Epithelial cell of proximal tubule (primary cell): ENCODE data around the gene ONECUT3. TPM values are rescaled to one million over a fixed set of nuclear protein-coding genes. Genes with fewer than 3 reads are reported as not detected.

Source experiments
- DNase-seq: peaks from one replicate; pipeline ENCODE4 v3.0.0-alpha.2; 2011; ENCODE audit warnings: low read depth
- H3K4me3 ChIP-seq: 2 replicates; pipeline ENCODE4 v1.5.1; 2011; ENCODE audit warnings: low read depth, mild to moderate bottlenecking, low read length
- CTCF ChIP-seq: conservative IDR thresholded peaks from 2 replicates; pipeline ENCODE4 v1.5.1; 2012; ENCODE audit warnings: low read depth, mild to moderate bottlenecking, low read length
- total RNA-seq: library from RNA; depleted of rRNA; stranded (reverse); fragments of >200 nt; gene quantifications from 2 replicates; pipeline ENCODE4 v1.2.3, GENCODE V29; 2015

ONECUT3 gene
- total RNA-seq, 1 donor from 2014 or later: not detected

- H3K4me3 ChIP-seq: no peak overlapping the region
- no peak for TF ChIP-seq CTCF
- DNase-seq: no peak
Measured at GRCh38 chr19:1754018-1754635, 821 bp downstream of the ONECUT3 start.

GRCh38 chr19:1754636-1755466 lies 1.5 kb downstream of the ONECUT3 start:
- TF ChIP-seq CTCF: no peak
- H3K4me3 ChIP-seq: no peak overlapping the region
- DNase-seq: no peak

- no peak for DNase-seq
- TF ChIP-seq CTCF: no peak
- no peak overlapping the region for H3K4me3 ChIP-seq
Measured at GRCh38 chr19:1755467-1756171, 2.3 kb downstream of the ONECUT3 start.

- no peak for DNase-seq
- no peak overlapping the region for H3K4me3 ChIP-seq
- TF ChIP-seq CTCF: no peak
Measured at GRCh38 chr19:1756264-1756663, 3.0 kb downstream of the ONECUT3 start.

GRCh38 chr19:1756705-1757465 lies 3.6 kb downstream of the ONECUT3 start:
- no peak for TF ChIP-seq CTCF
- no peak for DNase-seq
- no peak overlapping the region for H3K4me3 ChIP-seq

- TF ChIP-seq CTCF: no peak
- H3K4me3 ChIP-seq: no peak overlapping the region
- DNase-seq: no peak
Measured at GRCh38 chr19:1757468-1758230, 4.3 kb downstream of the ONECUT3 start.
